H1 (cell line): ENCODE data around the gene PARD3. TPM values are rescaled to one million over a fixed set of nuclear protein-coding genes. Genes with fewer than 3 reads are reported as not detected.

Experiments used
- CTCF ChIA-PET: fragments of 300-600 bp; sonication (Branson Sonifier 250); formaldehyde crosslinking; loops from one replicate; lab custom pipeline; 2021; ENCODE audit not compliant: partially characterized antibody; lab: Charles Lee
- POLR2A ChIA-PET: fragments of 300-600 bp; sonication (Branson Sonifier 250); formaldehyde crosslinking; loops from one replicate; lab custom pipeline; 2021; ENCODE audit warnings: inconsistent platforms; ENCODE audit not compliant: partially characterized antibody; lab: Charles Lee
- DNase-seq, 2 experiments: peaks; one replicate each; pipeline versions ENCODE4 v3.0.0 to v3.0.0-alpha.2; 2010 to 2022; ENCODE audit warnings: low spot score in 2 of 2, low read depth in 1 of 2, mixed read lengths in 1 of 2
- FAIRE-seq: peaks from 2 replicates; lab custom pipeline; 2011; peaks lifted over from hg19 to GRCh38; lab: Jason Lieb, UNC
- H2AFZ ChIP-seq: 2 replicates; pipeline ENCODE4 v1.8.1; 2012; ENCODE audit warnings: low read length, inconsistent platforms
- H2AK5ac ChIP-seq: 2 replicates; pipeline ENCODE4 v1.6.1; 2013; ENCODE audit warnings: low read depth, low read length
- H2BK120ac ChIP-seq: replicated peaks from 2 replicates; pipeline ENCODE3; 2013; ENCODE audit warnings: low read depth, low read length, inconsistent platforms
- H2BK12ac ChIP-seq: 2 replicates; pipeline ENCODE4 v1.6.1; 2013; ENCODE audit warnings: low read depth, low read length
- H2BK15ac ChIP-seq: 2 replicates; pipeline ENCODE4 v1.6.1; 2013; ENCODE audit warnings: low read length
- H2BK20ac ChIP-seq: 2 replicates; pipeline ENCODE4 v1.6.1; 2013; ENCODE audit warnings: low read length
- H2BK5ac ChIP-seq: 2 replicates; pipeline ENCODE4 v1.6.1; 2013; ENCODE audit warnings: low read depth, low read length
- H3K14ac ChIP-seq: 2 replicates; pipeline ENCODE4 v1.6.1; 2013; ENCODE audit warnings: inconsistent platforms; ENCODE audit not compliant: insufficient read length
- H3K18ac ChIP-seq: 2 replicates; pipeline ENCODE4 v1.6.1; 2013; ENCODE audit warnings: low read length; ENCODE audit errors: extremely low read depth
- H3K23ac ChIP-seq: 2 replicates; pipeline ENCODE4 v1.6.1; 2013; ENCODE audit warnings: inconsistent platforms; ENCODE audit not compliant: insufficient read length
- H3K23me2 ChIP-seq: 2 replicates; pipeline ENCODE4 v1.6.1; 2013; ENCODE audit warnings: low read depth, low read length
- H3K27ac ChIP-seq: 2 replicates; pipeline ENCODE4 v1.6.1; 2011; ENCODE audit warnings: low read depth, low read length, inconsistent platforms
- H3K27me3 ChIP-seq, 4 experiments: replicated peaks in 1 of 4; 1 replicate in 1 of 4; 2 replicates in 3 of 4; pipeline versions ENCODE4 v1.6.1 to v1.8.1; 2011 to 2013; ENCODE audit warnings: low read length in 3 of 4, mild to moderate bottlenecking in 3 of 4, inconsistent platforms in 2 of 4, mixed read lengths in 2 of 4, moderate library complexity in 1 of 4; ENCODE audit not compliant: control insufficient read depth in 3 of 4, insufficient read depth in 3 of 4; ENCODE audit errors: extremely low read depth in 1 of 4
- H3K36me3 ChIP-seq, 4 experiments: 2 replicates each; pipeline versions ENCODE4 v1.6.1 to v1.8.1; 2011 to 2013; ENCODE audit warnings: mild to moderate bottlenecking in 4 of 4, low read length in 3 of 4, moderate library complexity in 2 of 4, control low read depth in 1 of 4, inconsistent platforms in 1 of 4; ENCODE audit not compliant: insufficient read depth in 4 of 4, control insufficient read depth in 2 of 4
- H3K4ac ChIP-seq: replicated peaks from 2 replicates; pipeline ENCODE3; 2013; ENCODE audit warnings: low read length, low read depth, mixed read lengths, inconsistent platforms; ENCODE audit not compliant: insufficient read length
- H3K4me1 ChIP-seq, 4 experiments: replicated peaks in 1 of 4; 1 replicate in 1 of 4; 2 replicates in 3 of 4; pipeline versions ENCODE4 v1.6.1 to v1.8.1; 2011 to 2013; ENCODE audit warnings: low read length in 3 of 4, inconsistent platforms in 2 of 4, mixed read lengths in 1 of 4; ENCODE audit not compliant: insufficient read depth in 4 of 4, control insufficient read depth in 3 of 4
- H3K4me2 ChIP-seq, 2 experiments: 2 replicates each; pipeline versions ENCODE4 v1.6.1 to v1.8.1; 2011 to 2013; ENCODE audit warnings: low read depth in 2 of 2, low read length in 2 of 2, control low read depth in 1 of 2, inconsistent platforms in 1 of 2, mild to moderate bottlenecking in 1 of 2; ENCODE audit not compliant: insufficient read depth in 1 of 2
- H3K4me3 ChIP-seq, 4 experiments: fragments of 200-600, 300-600 bp in 1 of 4; sonication (generic), shearing (Covaris generic), sonication (Bioruptor Twin) in 1 of 4; 2 replicates each; pipeline versions ENCODE4 v1.5.1 to v1.8.1; 2011 to 2016; ENCODE audit warnings: low read length in 4 of 4, low read depth in 3 of 4, control low read depth in 2 of 4, inconsistent platforms in 2 of 4, mild to moderate bottlenecking in 2 of 4, mixed read lengths in 1 of 4, moderate library complexity in 1 of 4; ENCODE audit not compliant: insufficient read depth in 2 of 4; ENCODE audit errors: extremely low read depth in 1 of 4
- H3K56ac ChIP-seq: replicated peaks from 2 replicates; pipeline ENCODE3; 2013; ENCODE audit warnings: low read depth, mild to moderate bottlenecking, mixed read lengths, low read length, inconsistent platforms; ENCODE audit not compliant: insufficient read length
- H3K79me1 ChIP-seq: 2 replicates; pipeline ENCODE4 v1.6.1; 2013; ENCODE audit warnings: low read depth, low read length, control low read depth
- H3K79me2 ChIP-seq, 2 experiments: 2 replicates each; pipeline versions ENCODE4 v1.6.1 to v1.8.1; 2012 to 2013; ENCODE audit warnings: low read length in 2 of 2, mild to moderate bottlenecking in 2 of 2, inconsistent platforms in 1 of 2; ENCODE audit not compliant: insufficient read depth in 2 of 2, control insufficient read depth in 1 of 2
- H3K9ac ChIP-seq, 4 experiments: replicated peaks in 1 of 4; 1 replicate in 1 of 4; 2 replicates in 3 of 4; pipeline versions ENCODE4 v1.6.1 to v1.8.1; 2011 to 2013; ENCODE audit warnings: low read depth in 3 of 4, low read length in 3 of 4, control low read depth in 2 of 4, mild to moderate bottlenecking in 2 of 4, moderate library complexity in 2 of 4, inconsistent platforms in 1 of 4; ENCODE audit errors: extremely low read depth in 1 of 4
- H3K9me3 ChIP-seq, 2 experiments: 2 replicates each; pipeline versions ENCODE4 v1.6.1 to v1.8.1; 2012 to 2013; ENCODE audit warnings: mild to moderate bottlenecking in 2 of 2, moderate library complexity in 2 of 2, control low read depth in 1 of 2, inconsistent platforms in 1 of 2, low read depth in 1 of 2, low read length in 1 of 2, mixed read lengths in 1 of 2; ENCODE audit not compliant: insufficient read depth in 2 of 2
- H4K20me1 ChIP-seq, 2 experiments: replicated peaks in 1 of 2; 2 replicates each; pipeline versions ENCODE3 to v1.8.1; 2011 to 2013; ENCODE audit warnings: inconsistent platforms in 2 of 2, low read length in 2 of 2, mild to moderate bottlenecking in 1 of 2; ENCODE audit not compliant: insufficient read depth in 2 of 2, control insufficient read depth in 1 of 2
- H4K5ac ChIP-seq: 2 replicates; pipeline ENCODE4 v1.6.1; 2013; ENCODE audit warnings: low read length, low read depth, mixed read lengths, inconsistent platforms; ENCODE audit not compliant: insufficient read length
- H4K8ac ChIP-seq: 2 replicates; pipeline ENCODE4 v1.8.0; 2013; ENCODE audit warnings: mild to moderate bottlenecking, moderate library complexity, low read length, inconsistent platforms; ENCODE audit not compliant: insufficient read depth; ENCODE audit errors: extremely low read depth
- H4K91ac ChIP-seq: replicated peaks from 2 replicates; pipeline ENCODE3; 2013; ENCODE audit warnings: low read length, mixed read lengths, inconsistent platforms; ENCODE audit not compliant: insufficient read length
- ASH2L ChIP-seq: fragments of 200-600, 300-600 bp; sonication (generic); IDR thresholded peaks from one replicate; pipeline ENCODE4 v1.7.1; 2017; ENCODE audit warnings: low read length
- BACH1 ChIP-seq: IDR thresholded peaks from 2 replicates; pipeline ENCODE4 v1.6.1; 2012; ENCODE audit warnings: low read length, improper control_type of control experiment
- BRCA1 ChIP-seq: IDR thresholded peaks from 2 replicates; pipeline ENCODE4 v1.6.1; 2012; ENCODE audit warnings: low read depth, low read length, improper control_type of control experiment
- JUN ChIP-seq: IDR thresholded peaks from 2 replicates; pipeline ENCODE4 v1.6.1; 2011; ENCODE audit warnings: low read depth, mild to moderate bottlenecking, improper control_type of control experiment, low read length
- KDM1A ChIP-seq: fragments of 200-600, 300-600 bp; sonication (generic); IDR thresholded peaks from 2 replicates; pipeline ENCODE4 v1.7.1; 2016; ENCODE audit warnings: mild to moderate bottlenecking, low read length, borderline replicate concordance
- MAFK ChIP-seq: IDR thresholded peaks from 2 replicates; pipeline ENCODE4 v1.6.1; 2012; ENCODE audit warnings: low read depth, mild to moderate bottlenecking, improper control_type of control experiment, low read length
- PHF8 ChIP-seq: fragments of 200-600 bp; sonication (generic); conservative IDR thresholded peaks from 2 replicates; pipeline ENCODE4 v1.7.1; 2012; ENCODE audit warnings: low read depth, mild to moderate bottlenecking, inconsistent platforms, low read length, moderate library complexity
- POLR2A ChIP-seq, 2 experiments: IDR thresholded peaks; 1 replicate in 1 of 2; 2 replicates in 1 of 2; pipeline ENCODE4 v1.6.1; 2011; ENCODE audit warnings: low read depth in 2 of 2, low read length in 2 of 2, mild to moderate bottlenecking in 2 of 2; ENCODE audit errors: control extremely low read depth in 1 of 2
- RXRA ChIP-seq: IDR thresholded peaks from 2 replicates; pipeline ENCODE4 v1.6.1; 2011; ENCODE audit warnings: low read depth, mild to moderate bottlenecking, low read length, moderate library complexity; ENCODE audit not compliant: insufficient read depth
- SUZ12 ChIP-seq: fragments of 200-600 bp; sonication (generic); IDR thresholded peaks from 2 replicates; pipeline ENCODE4 v1.6.1; 2012; ENCODE audit warnings: mild to moderate bottlenecking, inconsistent platforms, low read length, moderate library complexity, mixed read lengths
- TAF1 ChIP-seq: IDR thresholded peaks from 2 replicates; pipeline ENCODE4 v1.6.1; 2011; ENCODE audit warnings: mild to moderate bottlenecking, low read depth, low read length
- TAF7 ChIP-seq: optimal IDR thresholded peaks from 2 replicates; pipeline ENCODE3; 2011; ENCODE audit warnings: low read depth, mild to moderate bottlenecking, inconsistent platforms, low read length, moderate library complexity, borderline replicate concordance
- YY1 ChIP-seq: IDR thresholded peaks from 2 replicates; pipeline ENCODE4 v1.6.1; 2011; ENCODE audit warnings: low read depth, mild to moderate bottlenecking, low read length
- WGBS, 2 experiments: shearing (Covaris generic) in 1 of 2; methylation state at CpG; one replicate each; pipeline versions ENCODE4 v1.1.6 to v1.1.7; 2013 to 2015; ENCODE audit warnings: low lambda C conversion rate in 2 of 2, mixed read lengths in 2 of 2, inconsistent platforms in 1 of 2, low coverage in 1 of 2, missing lambda C conversion rate in 1 of 2; ENCODE audit not compliant: insufficient replicate concordance in 2 of 2, insufficient coverage in 1 of 2, insufficient read length in 1 of 2; ENCODE audit errors: extremely low coverage in 1 of 2, missing lambda C conversion rate in 1 of 2; 5-methylcytosine and 5-hydroxymethylcytosine counted together
- polyA plus RNA-seq, 7 experiments: library from polyadenylated mRNA; depleted of rRNA in 3 of 7; stranded (reverse) in 5 of 7; unstranded in 2 of 7; fragments of >200 nt in 5 of 7; fragments of 200-250 nt in 2 of 7; gene quantifications; 1 replicate in 5 of 7; 2 replicates in 1 of 7; 4 replicates in 1 of 7; pipeline versions ENCODE4 v1.2.1 to v1.2.3, GENCODE V29; 2011 to 2013; ENCODE audit warnings: missing spikeins in 2 of 7, mixed read lengths in 2 of 7
- total RNA-seq: library from RNA; stranded (reverse); fragmentation: NEBNext Ultra II Directional; extraction: Animal tissue kit (Norgen Biotek cat#: 25700); gene quantifications from 2 replicates; pipeline ENCODE4 v1.2.1, GENCODE V29; 2021
- TF ChIP-seq, protein P1 (sequence below): IDR thresholded peaks from 2 replicates; pipeline ENCODE4 v1.6.1; 2012; ENCODE audit warnings: inconsistent platforms

Gene PARD3
- total and polyA plus RNA-seq, 2 of the 8 experiments (the other 6 are each of a cell fraction or from before 2014, with no cell fraction given), result 19.7 to 49.1 TPM

- Histone ChIP-seq H2BK5ac (no peak overlapping the region), H3K4me1 (peaks cover 0 to 4% (median 0%) of the 10 kb centered on the region in 4 experiments; a peak in 1 of 7 replicates), H4K5ac (no peak overlapping the region), H2BK120ac (no peak overlapping the region), H3K9ac (peak overlapping the region in 1 of 4 experiments; percentile 49; a peak in 1 of 7 replicates), H4K8ac (no peak overlapping the region), H2AFZ (no peak overlapping the region), H4K91ac (no peak overlapping the region), H3K36me3 (no peaks in the 10 kb centered on the region), H3K23ac (no peak overlapping the region), H3K79me1 (no peaks in the 10 kb centered on the region), H3K56ac (no peak overlapping the region), H3K4me2 (no peak overlapping the region), H3K4ac (no peak overlapping the region), H3K79me2 (no peaks in the 10 kb centered on the region), H3K9me3 (no peaks in the 10 kb centered on the region), H3K14ac (no peak overlapping the region), H2BK15ac (no peak overlapping the region), H2BK12ac (no peak overlapping the region), H4K20me1 (no peaks in the 10 kb centered on the region), H3K27ac (no peak overlapping the region), H3K18ac (no peak overlapping the region), H2AK5ac (no peak overlapping the region), H3K4me3 (no peak overlapping the region), H3K27me3 (no peaks in the 10 kb centered on the region), H3K23me2 (no peaks in the 10 kb centered on the region), H2BK20ac (no peak overlapping the region)
- WGBS, 2 experiments, result 91% methylated on average over 3 of the region's 3 CpGs; no CpG with 5 or more reads in 1 of the 2 experiments
- FAIRE-seq (no peak), DNase-seq (no peak)
- ChIA-PET CTCF (interaction anchor here (0.5 kb wide), 1 partner anchor 195 kb away, joined by 4 read pairs; no protein-coding TSS in a partner anchor), POLR2A (no interaction called here)
- TF ChIP-seq PHF8 (no peak), SUZ12 (no peak), JUN (no peak), BRCA1 (no peak), RXRA (no peak), POLR2A (IDR thresholded peaks at IDR 0.05; ENCODE audit: control extremely low read depth in 1 of 2, low read depth in 2 of 2, low read length in 2 of 2) (no peak), YY1 (no peak), BACH1 (no peak), ASH2L (no peak), TAF7 (no peak), MAFK (no peak), KDM1A (no peak), TAF1 (no peak)
- TF ChIP-seq, protein P1, sequence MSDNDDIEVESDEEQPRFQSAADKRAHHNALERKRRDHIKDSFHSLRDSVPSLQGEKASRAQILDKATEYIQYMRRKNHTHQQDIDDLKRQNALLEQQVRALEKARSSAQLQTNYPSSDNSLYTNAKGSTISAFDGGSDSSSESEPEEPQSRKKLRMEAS, result no peak
Observed at GRCh38 chr10:34405611-34406462, 409.3 kb downstream of the PARD3 start.
